B cell (primary cell): ENCODE data around the gene ZBTB16. TPM values are rescaled to one million over a fixed set of nuclear protein-coding genes. Genes with fewer than 3 reads are reported as not detected.

Experiments
- ATAC-seq: fragments of 200-7000 bp; cut with Tn5 transposase; one replicate; pipeline ENCODE4 v1.10.0; 2021; ENCODE audit warnings: low read depth, mild to moderate bottlenecking, moderate number of reproducible peaks, moderate library complexity
- CTCF ChIA-PET: fragments of 350-600 bp; sonication (Branson Sonifier 250); formaldehyde crosslinking; loops from one replicate; lab custom pipeline; 2021; ENCODE audit warnings: antibody characterized with exemption, inconsistent platforms; lab: Charles Lee
- POLR2A ChIA-PET: fragments of 350-600 bp; sonication (Branson Sonifier 250); formaldehyde crosslinking; loops from one replicate; lab custom pipeline; 2021; ENCODE audit warnings: antibody characterized with exemption; lab: Charles Lee
- DNase-seq: peaks from one replicate; pipeline ENCODE4 v3.0.0; 2013
- H2AFZ ChIP-seq: 2 replicates; pipeline ENCODE4 v1.6.1; 2012; ENCODE audit warnings: mild to moderate bottlenecking, low read depth, low read length; ENCODE audit not compliant: insufficient read depth, poor library complexity, severe bottlenecking
- H3K27ac ChIP-seq, 2 donors: 1 replicate in 1 of 2; 2 replicates in 1 of 2; pipeline ENCODE4 v1.5.1; 2012 to 2013; ENCODE audit warnings: low read length in 2 of 2, mild to moderate bottlenecking in 2 of 2, moderate library complexity in 1 of 2
- H3K27me3 ChIP-seq, 4 experiments: fragments of 200-600 bp in 1 of 4; sonication (generic) in 1 of 4; replicated peaks in 1 of 4; 1 replicate in 2 of 4; 2 replicates in 2 of 4; pipeline versions ENCODE4 v1.6.1 to v1.7.0; 2013 to 2016; ENCODE audit warnings: low read length in 3 of 4, mild to moderate bottlenecking in 2 of 4, mixed read lengths in 1 of 4, moderate library complexity in 1 of 4; ENCODE audit not compliant: insufficient read depth in 4 of 4, control insufficient read depth in 3 of 4; ENCODE audit errors: control extremely low read depth in 1 of 4
- H3K36me3 ChIP-seq, 2 experiments: replicated peaks in 1 of 2; 1 replicate in 1 of 2; 2 replicates in 1 of 2; pipeline versions ENCODE4 v1.6.1 to v1.7.1; 2013; ENCODE audit warnings: low read length in 1 of 2; ENCODE audit not compliant: insufficient read depth in 2 of 2, control insufficient read depth in 1 of 2; ENCODE audit errors: control extremely low read depth in 1 of 2, extremely low read depth in 1 of 2
- H3K4me1 ChIP-seq, 2 donors: fragments of 200-600 bp in 1 of 2; sonication (generic) in 1 of 2; 1 replicate in 1 of 2; 2 replicates in 1 of 2; pipeline versions ENCODE4 v1.5.1 to v1.6.1; 2013 to 2017; ENCODE audit warnings: low read length in 2 of 2; ENCODE audit not compliant: control insufficient read depth in 2 of 2, insufficient read depth in 2 of 2
- H3K4me2 ChIP-seq: replicated peaks from 2 replicates; pipeline ENCODE3; 2012; ENCODE audit warnings: mild to moderate bottlenecking, low read depth, low read length; ENCODE audit not compliant: poor library complexity, severe bottlenecking
- H3K4me3 ChIP-seq, 5 experiments: fragments of 200-600 bp in 1 of 5; sonication (generic) in 1 of 5; 1 replicate in 3 of 5; 2 replicates in 2 of 5; pipeline versions ENCODE4 v1.5.1 to v1.7.0; 2011 to 2016; ENCODE audit warnings: low read length in 4 of 5, mild to moderate bottlenecking in 4 of 5, low read depth in 2 of 5, control low read depth in 1 of 5, moderate library complexity in 1 of 5; ENCODE audit not compliant: insufficient read depth in 1 of 5; ENCODE audit errors: control extremely low read depth in 1 of 5, extremely low read depth in 1 of 5
- H3K79me2 ChIP-seq: fragments of 200-600 bp; sonication (generic); one replicate; pipeline ENCODE4 v1.6.0; 2016; ENCODE audit warnings: low read length; ENCODE audit not compliant: control insufficient read depth, insufficient read depth
- H3K9ac ChIP-seq: fragments of 200-600 bp; sonication (generic); 2 replicates; pipeline ENCODE4 v1.6.1; 2017; ENCODE audit warnings: mild to moderate bottlenecking, low read length, moderate library complexity
- H3K9me3 ChIP-seq, 3 donors: one replicate each; pipeline versions ENCODE4 v1.6.1 to v1.7.1; 2013; ENCODE audit warnings: low read length in 2 of 3; ENCODE audit not compliant: control insufficient read depth in 2 of 3, insufficient read depth in 1 of 3; ENCODE audit errors: control extremely low read depth in 1 of 3
- H4K20me1 ChIP-seq: 2 replicates; pipeline ENCODE4 v1.6.0; 2012; ENCODE audit warnings: mild to moderate bottlenecking, low read length; ENCODE audit not compliant: insufficient read depth, control insufficient read depth, poor library complexity, severe bottlenecking
- H3K27ac Mint-ChIP-seq: one replicate; pipeline ENCODE4 v1.8.0; 2021; ENCODE audit warnings: mixed read lengths
- H3K27me3 Mint-ChIP-seq: one replicate; pipeline ENCODE4 v1.8.0; 2021; ENCODE audit warnings: mixed read lengths
- H3K4me1 Mint-ChIP-seq: one replicate; pipeline ENCODE4 v1.8.0; 2021; ENCODE audit warnings: mixed read lengths
- H3K4me3 Mint-ChIP-seq: one replicate; pipeline ENCODE4 v1.8.0; 2021; ENCODE audit warnings: mixed read lengths
- H3K9me3 Mint-ChIP-seq: one replicate; pipeline ENCODE4 v1.8.0; 2022; ENCODE audit warnings: mixed read lengths; ENCODE audit not compliant: insufficient read depth
- CTCF ChIP-seq: fragments of 200-600 bp; IDR thresholded peaks from one replicate; pipeline ENCODE4 v1.8.0; 2022; ENCODE audit warnings: antibody characterized with exemption, mild to moderate bottlenecking
- EZH2 ChIP-seq: IDR thresholded peaks from 2 replicates; pipeline ENCODE4 v1.6.1; 2012; ENCODE audit warnings: borderline replicate concordance, low read depth, mild to moderate bottlenecking, moderate library complexity, low read length; ENCODE audit not compliant: insufficient read depth, poor library complexity, severe bottlenecking
- WGBS: methylation state at CpG from one replicate; pipeline ENCODE4 v1.1.5; 2013; ENCODE audit warnings: missing lambda C conversion rate; ENCODE audit not compliant: insufficient coverage; 5-methylcytosine and 5-hydroxymethylcytosine counted together
- intact Hi-C: fragments of 100-400 bp; cut with micrococcal nuclease; formaldehyde crosslinking; loops from one replicate; pipeline ENCODE4 v1.10.0; 2022
- polyA plus RNA-seq: library from polyadenylated mRNA; depleted of rRNA; stranded (reverse); fragments of >200 nt; gene quantifications from 2 replicates; pipeline ENCODE4 v1.2.3, GENCODE V29; 2012
- total RNA-seq, 2 donors: library from RNA; stranded (reverse); fragments of 120-200 nt in 1 of 2; gene quantifications; 1 replicate in 1 of 2; 2 replicates in 1 of 2; pipeline versions ENCODE4 v1.2.3 to v1.2.4, GENCODE V29; 2013 to 2022

Gene ZBTB16
- total and polyA plus RNA-seq, 2 donors (not counting 1 experiment from before 2014, with no cell fraction given) = 16.0 to 20.6 TPM

- no peaks in the 10 kb centered on the region for H3K36me3 ChIP-seq
- H2AFZ ChIP-seq = no peak overlapping the region
- no peak for TF ChIP-seq EZH2
- TF ChIP-seq CTCF = no peak
- ATAC-seq (no peak), DNase-seq (no peak)
- H3K27ac ChIP-seq = no peak overlapping the region
- no peak overlapping the region for H3K4me2 ChIP-seq
- H4K20me1 ChIP-seq = no peaks in the 10 kb centered on the region
- H3K27ac Mint-ChIP-seq = no peak overlapping the region
- H3K9me3 ChIP-seq = no peaks in the 10 kb centered on the region
- H3K4me3 ChIP-seq = no peak overlapping the region
- peaks cover 28% of the 10 kb centered on the region for H3K27me3 Mint-ChIP-seq
- no peaks in the 10 kb centered on the region for H3K79me2 ChIP-seq
- H3K4me1 ChIP-seq = peaks cover 0 to 12% of the 10 kb centered on the region in 2 donors
- CTCF ChIA-PET = interaction anchor here (1.0 to 15.6 kb wide), 9 partner anchors 60 to 231 kb away, joined by 3 to 391 read pairs (median 4); no protein-coding TSS in a partner anchor
- H3K4me1 Mint-ChIP-seq = peaks cover 7% of the 10 kb centered on the region
- peaks cover 0 to 17% (median 4%) of the 10 kb centered on the region in 4 experiments for H3K27me3 ChIP-seq
- no peak overlapping the region for H3K9ac ChIP-seq
- intact Hi-C loops = loop anchor here (1.0 to 5.0 kb wide), 6 partner anchors 24 to 224 kb away; no protein-coding TSS in a partner anchor
- H3K9me3 Mint-ChIP-seq = no peaks in the 10 kb centered on the region
- H3K4me3 Mint-ChIP-seq = no peak overlapping the region
- no CpG with 5 or more reads among the region's 3 CpGs for WGBS
- POLR2A ChIA-PET = no interaction called here
Observed at GRCh38 chr11:114036958-114037357, 22.6 kb upstream of the ZBTB16 start.

DNA sequence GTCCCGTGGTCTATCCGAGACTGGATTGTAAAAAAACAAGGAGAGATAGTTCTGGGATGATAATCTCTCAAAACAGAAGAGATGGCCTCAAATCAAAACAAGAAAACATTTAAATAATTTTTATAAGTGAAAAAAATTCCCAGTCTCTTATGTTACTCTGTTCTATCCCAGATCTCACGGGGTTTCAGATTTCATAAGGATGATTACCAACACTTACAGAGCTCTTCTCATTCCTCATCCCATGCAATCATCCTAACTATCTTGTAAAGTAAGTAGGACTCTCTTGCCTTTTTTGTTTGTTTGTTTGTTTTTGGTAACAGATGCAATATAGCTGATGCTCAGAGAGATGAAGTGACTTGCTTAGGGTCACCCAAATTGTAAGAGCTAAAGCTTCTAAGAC is 20.0 kb upstream of the ZBTB16 start:
- Histone ChIP-seq H3K36me3 (no peaks in the 10 kb centered on the region), H2AFZ (no peak overlapping the region), H4K20me1 (no peaks in the 10 kb centered on the region), H3K9ac (no peak overlapping the region), H3K4me1 (peaks cover 0 to 15% of the 10 kb centered on the region in 2 donors), H3K27ac (no peak overlapping the region), H3K79me2 (no peaks in the 10 kb centered on the region), H3K4me2 (no peak overlapping the region), H3K9me3 (no peaks in the 10 kb centered on the region), H3K4me3 (no peak overlapping the region), H3K27me3 (peaks cover 0 to 17% (median 4%) of the 10 kb centered on the region in 4 experiments)
- ChIA-PET CTCF (interaction anchor here (1.0 to 15.6 kb wide), 5 partner anchors 45 to 222 kb away, joined by 3 to 391 read pairs (median 4); no protein-coding TSS in a partner anchor), POLR2A (no interaction called here)
- intact Hi-C loops = loop anchor here (5.0 kb wide), 1 partner anchor 47 kb away; no protein-coding TSS in a partner anchor
- DNase-seq (no peak), ATAC-seq (no peak)
- Mint-ChIP-seq H3K9me3 (no peaks in the 10 kb centered on the region), H3K4me3 (no peak overlapping the region), H3K27me3 (peaks cover 18% of the 10 kb centered on the region), H3K27ac (no peak overlapping the region), H3K4me1 (peaks cover 11% of the 10 kb centered on the region)
- TF ChIP-seq CTCF (no peak), EZH2 (no peak)
- WGBS = no CpG with 5 or more reads among the region's 3 CpGs
